ENCODE measurements around the gene FER.
"Not testable (repeated sequence)": the region's sequence is repeated elsewhere in the genome, so short reads cannot be mapped to it uniquely, and the experiment has no call there.

The FER gene

DNA sequence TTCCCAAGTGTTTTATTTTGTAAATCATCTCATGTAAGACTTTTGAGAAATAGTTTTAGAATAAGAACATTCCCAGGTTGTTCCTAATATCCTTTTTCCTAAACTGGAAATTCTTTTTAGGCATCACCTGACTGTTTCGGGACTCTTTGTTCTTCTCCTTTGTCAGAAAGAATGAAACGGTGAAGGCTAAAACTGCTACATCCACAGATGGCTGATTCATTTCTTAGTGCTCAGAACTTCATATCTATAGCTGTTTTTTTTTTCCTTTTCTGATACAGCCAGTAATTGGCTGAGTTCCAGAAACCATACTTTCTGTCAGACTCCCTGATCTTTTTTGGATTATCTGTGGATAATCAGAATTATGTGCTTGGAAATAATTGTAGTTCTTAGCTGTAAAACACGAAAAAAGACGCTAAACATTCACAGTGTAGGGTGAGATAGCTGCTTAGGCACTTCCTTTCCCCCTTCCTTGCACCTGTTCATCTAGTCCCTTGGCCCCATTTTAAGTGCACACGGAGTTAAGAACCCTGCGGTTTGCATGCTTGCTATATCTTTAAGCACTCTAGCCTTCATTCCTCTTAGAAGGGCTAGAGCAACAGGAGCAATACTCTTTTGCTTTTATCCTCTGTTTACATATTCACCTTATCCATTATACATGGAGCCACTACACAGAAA is 378.2 kb downstream of the FER start:
- no peak for DNase-seq (ENCODE audit: low read depth)

DNA sequence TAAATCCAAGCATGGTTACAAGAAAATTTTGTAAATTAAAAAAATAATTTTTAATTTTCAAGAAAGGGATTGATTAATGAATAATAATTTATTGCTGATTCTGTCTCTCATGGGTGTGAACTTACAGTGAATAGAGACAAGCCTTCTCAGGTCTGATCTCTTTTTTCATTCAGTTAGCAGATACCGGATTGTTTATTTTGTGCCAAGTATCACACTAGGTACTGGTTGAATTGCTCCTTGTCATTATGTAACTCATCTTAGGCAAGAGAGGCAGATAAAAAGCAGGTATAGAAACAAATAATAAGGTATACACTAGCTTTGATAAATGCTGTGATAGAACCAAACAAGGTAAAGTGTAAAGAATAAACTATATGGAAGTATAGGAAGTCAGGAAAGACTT is 378.8 kb downstream of the FER start:
- DNase-seq (ENCODE audit: low read depth), result no peak

DNA sequence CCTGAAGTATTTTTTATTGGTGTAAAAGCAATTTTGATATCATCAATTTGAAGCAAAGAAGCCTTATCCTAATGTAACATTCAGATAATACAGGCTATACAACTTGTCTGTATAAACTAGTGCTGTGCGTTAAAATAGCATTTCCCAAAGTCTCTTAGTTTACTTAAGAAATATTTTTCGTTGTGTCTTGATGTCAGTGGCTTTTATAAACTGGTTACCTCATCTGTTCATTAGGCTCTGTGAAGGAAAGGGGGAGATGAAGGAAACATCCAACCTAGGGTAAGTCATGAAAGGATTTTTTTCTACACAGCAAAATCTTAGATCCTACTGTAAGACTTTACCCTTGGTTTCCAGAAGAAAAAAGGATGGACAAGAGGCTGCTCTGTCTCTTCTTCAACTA is 389.2 kb downstream of the FER start:
- DNase-seq (ENCODE audit: low read depth), result no peak

DNA sequence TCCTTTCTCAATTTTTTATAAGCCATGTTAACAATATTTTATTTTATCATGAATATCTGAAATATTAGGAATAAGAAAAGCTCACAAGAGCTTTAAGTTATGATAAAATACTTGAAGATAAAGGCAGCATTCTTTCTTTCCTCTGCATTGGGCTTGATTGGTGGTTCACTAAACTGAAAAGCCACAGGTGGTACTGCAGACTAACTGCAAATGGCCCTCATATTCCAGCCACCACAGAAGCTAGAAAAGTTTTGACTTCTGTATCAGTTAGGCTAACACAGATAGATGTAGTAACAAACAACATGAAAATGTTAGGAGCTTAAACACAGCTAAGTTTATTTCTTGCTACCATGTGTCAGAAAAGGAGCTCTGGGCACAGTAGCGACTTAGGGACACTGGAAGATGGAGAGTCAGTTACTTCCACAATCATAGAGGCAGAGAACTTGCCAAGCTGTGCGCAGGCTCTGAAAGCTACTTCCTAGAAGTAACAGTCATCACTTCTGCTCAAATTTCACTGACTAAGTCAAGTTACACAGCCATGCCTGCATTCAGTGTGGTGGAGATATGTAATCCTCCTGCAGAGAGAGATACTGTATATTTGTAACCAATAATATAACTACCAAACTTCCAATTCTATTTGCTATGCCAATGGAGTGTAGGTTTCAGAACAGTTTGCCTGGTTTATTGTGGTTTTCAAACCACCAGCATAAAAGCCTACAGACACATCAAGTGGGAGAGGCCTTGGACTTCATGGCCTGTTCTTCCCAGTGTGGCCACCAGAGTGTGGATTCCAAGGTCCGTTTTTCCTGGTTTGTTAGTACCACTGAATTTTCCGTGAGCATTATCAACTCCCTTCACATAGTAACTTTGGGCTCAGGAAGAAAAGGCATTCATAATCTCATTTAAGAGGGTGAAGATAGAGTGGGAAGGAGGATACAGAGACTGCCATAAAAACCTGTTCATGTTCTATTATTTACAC is 393.8 kb downstream of the FER start:
- no peak for DNase-seq (ENCODE audit: low read depth)

DNA sequence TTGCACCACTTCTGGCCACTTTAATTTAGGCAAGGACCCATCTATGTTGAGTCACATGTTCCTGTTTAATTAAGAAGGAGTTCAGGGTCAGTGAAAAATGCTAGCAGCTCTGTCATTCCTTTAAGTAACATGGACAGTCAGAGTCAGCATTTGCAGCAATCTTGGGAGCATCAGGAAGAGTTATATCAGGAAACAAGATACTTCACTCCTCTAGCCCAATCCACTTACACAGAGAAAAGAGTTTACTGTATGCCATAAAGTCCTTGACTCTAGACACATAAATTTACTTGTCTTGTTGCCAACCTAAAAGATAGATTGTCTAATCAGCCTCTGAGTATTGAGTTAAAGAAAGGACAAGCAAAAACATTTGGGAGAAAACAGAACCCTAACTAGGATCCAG is 395.3 kb downstream of the FER start:
- DNase-seq (ENCODE audit: low read depth), result no peak

DNA sequence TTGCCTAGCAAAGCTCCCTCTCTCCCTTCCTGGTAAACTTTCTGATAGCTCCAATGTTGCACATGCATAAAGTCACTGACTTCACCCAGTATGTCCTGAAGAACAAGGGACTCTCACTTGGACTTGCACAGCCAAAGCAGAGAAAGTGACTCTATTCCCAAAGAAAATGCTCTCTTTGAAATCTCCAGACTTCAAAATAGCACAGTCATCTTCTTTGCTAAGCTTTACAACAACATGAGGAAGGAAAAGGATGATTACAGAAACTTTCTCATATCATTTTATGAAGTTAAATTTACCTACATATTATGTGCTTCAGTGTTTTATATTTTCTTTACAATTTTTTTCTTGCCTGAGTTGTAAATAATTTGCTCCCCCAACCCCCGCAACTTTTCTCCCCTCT is 397.4 kb downstream of the FER start:
- no peak for DNase-seq (ENCODE audit: low read depth)

DNA sequence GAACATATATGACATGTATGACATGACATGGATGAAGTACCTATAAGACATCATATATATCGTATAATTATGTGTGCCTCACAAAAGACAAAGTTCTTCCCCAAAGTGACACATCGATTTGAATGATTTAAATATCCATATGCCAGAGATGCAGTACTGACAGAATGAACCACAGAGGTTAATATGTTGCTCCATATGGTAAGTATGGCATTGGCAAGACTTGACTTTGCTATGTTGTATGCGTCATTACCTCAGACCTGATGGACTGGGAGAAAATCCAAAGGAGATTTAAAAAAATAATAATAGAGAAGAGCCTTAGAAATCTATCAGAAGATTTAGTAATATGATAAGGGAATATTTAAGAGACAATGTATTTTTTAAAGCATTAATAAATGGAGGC is 398.9 kb downstream of the FER start:
- no peak for DNase-seq (ENCODE audit: low read depth)

DNA sequence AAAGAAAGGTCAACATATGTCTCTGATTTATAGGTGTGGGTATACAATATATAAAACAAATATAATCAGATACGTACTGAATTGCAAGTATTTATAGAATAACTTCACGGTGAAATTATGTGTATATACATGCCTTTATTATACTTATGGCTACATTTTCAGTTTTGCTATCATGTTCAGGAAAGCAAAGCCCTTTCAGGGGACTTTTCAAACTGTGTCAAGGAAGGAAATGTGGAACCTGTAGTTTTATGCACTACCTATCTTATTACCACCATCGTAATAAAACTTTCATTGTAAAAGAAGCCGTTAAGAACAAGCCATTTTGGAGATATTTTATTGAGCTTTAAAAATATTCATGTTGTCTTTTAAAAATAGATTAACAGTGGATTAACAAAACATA is 404.9 kb downstream of the FER start:
- DNase-seq (ENCODE audit: low read depth), result no peak

DNA sequence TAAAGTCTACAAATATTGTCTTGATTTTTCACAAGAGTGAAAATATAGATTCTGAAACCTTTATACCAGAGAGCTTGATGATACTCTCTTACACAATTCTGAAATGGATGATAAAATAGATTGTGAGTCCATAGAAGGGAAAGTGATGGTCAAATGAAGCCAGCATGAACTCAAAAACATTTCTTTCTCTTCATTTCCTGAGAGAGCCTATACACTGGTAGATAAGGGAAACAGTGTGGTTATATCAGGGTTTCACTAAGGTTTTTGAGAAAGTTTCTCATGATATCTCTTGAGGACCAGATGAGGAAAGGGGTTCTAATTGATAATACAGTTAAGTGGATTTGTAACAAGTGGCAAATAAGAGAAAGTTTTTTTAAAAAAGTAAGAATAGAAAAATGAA is 407.9 kb downstream of the FER start:
- DNase-seq (ENCODE audit: low read depth), result no peak

DNA sequence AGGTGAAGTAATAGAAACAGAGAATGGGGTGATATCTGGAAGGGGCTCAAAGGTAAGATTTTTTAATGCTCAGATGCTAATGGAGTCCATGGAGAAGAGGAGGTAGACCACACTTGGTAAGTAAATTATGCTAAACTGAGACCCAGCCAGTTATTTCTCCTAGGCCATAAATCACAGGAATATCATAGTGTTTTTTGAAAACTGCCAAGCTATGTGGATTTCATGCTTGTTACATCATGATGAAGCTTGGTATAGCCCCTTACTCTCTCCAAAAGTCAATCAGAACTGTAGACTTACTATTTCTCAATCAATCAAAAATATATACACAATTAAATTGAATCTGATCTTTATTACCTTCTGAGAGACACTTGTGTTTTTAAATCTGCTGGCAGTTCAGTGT is 409.2 kb downstream of the FER start:
- DNase-seq (ENCODE audit: low read depth), result no peak

DNA sequence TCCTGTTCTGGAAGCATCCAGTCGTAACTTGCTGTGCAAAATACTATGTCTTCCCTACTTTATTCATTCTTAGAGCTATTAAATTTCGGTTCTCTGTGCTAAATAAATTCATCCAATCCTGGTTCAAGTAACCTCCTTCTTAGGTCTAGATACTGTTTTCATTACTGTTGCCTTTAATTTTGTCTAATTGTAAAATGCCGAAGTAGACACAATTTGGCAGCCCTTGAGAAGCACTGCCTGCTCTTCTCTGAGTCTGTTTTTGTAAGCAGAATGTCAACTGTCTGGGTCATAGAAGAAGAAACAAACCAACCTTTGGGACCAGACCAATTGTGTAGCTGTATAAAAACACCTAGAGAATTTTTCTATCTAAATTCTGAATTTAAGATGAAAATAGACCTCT is 412.8 kb downstream of the FER start:
- DNase-seq (ENCODE audit: low read depth), result no peak

DNA sequence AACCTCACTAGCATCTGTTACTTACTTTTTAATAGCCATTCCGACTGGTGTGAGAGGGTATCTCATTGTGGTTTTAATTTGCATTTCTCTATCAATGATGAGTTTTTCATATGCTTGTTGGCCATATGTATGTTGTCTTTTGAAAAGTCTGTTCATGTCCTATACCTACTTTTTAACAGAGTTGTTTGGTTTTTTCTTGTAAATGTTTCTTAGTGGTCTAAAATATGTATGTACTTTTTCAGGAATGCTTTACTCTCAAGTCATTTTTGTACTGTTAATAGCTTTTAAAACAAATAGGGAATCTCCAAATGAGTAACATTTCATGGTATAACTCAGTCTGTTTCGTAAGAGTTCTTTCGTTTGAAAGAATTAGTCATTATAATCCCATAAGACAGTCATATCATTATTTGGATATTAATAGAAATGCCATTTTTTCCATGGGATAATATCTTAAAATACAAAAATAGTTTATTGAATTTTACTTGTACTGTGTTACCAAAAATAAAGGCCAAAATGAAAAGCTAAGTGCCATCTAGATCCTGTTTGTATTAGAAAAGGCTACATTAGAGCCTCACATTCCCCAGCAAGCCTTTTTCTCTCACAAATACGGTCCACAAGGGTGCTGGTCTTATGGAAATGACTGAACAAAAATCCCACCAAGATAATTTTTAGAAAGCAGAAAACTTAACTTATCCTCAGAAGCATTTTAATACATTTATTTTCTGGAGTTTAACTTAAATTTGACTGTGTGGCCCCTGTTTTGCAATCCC is 414.4 kb downstream of the FER start:
- DNase-seq (ENCODE audit: low read depth), result no peak

DNA sequence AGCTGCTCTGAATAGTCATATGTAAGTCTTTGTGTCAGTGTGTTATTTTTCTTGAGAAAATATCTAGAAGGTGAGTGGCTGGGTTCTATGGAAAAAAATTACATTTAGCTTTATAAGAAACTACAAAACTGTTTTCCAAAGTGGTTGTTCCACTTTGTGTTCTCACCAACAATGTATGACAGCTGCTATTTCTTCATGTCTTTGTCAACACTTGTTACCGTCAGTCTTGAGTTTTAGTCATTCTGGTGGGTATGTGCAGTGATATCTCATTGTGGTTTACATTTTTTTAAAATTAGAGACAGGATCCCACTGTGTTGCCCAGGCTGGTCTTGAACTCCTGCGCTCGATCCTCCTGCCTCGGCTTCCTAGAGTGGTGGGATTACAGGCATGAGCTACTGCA is 415.6 kb downstream of the FER start:
- no peak for DNase-seq (ENCODE audit: low read depth)

DNA sequence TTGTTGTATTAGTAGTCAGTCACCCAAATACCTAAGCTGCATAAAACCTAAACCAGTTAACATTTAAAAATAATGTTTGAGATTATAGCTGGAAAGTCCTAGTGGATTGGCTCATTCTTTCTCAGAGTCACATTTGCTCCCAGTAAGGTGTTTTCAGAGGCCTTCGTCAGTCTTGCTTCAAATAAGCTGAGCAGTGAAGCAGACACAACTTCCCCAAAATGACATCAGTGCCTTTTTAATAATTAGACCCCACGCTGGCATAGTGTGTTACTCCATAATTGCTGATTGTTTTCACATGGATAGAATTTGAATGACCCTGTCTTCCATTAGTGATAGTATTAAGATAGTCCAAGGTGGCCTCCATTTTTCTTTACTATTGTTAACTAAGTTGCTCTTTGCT is 416.3 kb downstream of the FER start:
- DNase-seq (ENCODE audit: low read depth), result no peak

DNA sequence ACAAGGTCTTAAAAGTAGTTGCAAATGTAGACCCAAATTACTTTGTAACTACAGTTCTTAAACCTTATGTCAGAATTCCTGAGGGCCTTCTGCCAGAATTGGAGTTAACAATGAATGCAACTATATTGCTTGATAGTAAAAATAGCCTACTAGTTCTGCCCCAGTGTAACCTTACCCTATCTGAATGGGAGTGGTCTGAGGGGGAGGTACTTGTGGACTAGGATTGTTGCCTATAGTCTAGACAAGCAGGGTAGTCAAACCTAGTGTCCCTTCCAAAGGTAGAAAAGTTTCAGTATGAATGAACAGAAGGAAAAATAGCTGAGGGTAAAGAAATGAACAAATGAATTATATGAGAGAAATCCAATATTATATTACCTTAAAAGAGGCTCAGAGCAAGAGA is 419.9 kb downstream of the FER start:
- no peak for DNase-seq (ENCODE audit: low read depth)

DNA sequence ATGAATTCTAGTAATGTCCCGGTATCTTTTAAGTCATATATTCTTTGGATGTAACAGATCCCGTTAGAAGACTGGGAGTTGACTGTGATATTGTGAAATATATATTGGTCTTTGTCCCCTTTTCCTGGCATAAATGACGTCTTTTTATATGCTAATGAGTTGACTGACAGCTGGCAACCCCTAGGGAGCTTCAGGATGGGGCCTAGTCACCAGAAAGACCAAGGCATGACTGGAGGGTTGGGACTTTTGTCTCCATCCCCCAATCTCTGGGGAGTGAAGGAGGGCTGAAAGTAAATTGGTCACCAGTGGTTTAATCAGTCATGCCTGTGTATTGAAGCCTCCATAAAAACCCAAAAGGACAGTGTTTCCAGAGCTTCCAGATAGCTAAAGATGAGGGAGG is 420.5 kb downstream of the FER start:
- DNase-seq (ENCODE audit: low read depth), result no peak

DNA sequence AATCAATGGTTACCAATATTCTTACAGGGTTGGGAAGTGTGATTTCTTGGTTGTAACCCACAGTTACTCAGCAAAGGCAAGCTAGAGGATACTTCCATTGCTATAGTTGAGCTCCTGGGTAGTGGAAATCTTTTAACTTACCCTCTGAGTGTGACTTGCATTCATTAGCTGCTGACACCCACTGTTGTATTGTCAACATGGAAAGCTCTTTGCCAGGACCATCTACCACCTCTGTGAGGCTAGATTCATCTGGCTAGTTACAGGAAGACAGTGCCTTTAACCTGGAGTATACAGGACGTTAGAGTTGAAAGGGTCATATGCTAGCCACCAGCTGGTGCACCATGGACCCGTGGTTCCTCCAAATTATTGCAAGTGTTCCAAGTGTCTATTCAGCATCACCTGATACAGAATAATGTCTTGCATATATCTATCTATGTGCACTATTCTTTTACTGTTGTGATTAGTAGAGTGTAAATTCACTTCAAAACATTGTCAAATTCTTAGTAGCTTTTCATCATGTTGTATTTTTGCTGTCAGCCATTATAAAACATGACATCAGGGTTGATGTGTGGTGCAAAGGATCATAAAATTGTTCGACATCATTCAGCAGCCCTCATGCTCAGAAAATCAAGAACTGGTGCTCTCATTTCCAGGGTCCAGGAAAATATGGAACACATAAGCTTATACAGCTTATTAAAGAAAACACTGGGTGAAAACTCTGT is 423.1 kb downstream of the FER start:
- DNase-seq (ENCODE audit: low read depth), result no peak

DNA sequence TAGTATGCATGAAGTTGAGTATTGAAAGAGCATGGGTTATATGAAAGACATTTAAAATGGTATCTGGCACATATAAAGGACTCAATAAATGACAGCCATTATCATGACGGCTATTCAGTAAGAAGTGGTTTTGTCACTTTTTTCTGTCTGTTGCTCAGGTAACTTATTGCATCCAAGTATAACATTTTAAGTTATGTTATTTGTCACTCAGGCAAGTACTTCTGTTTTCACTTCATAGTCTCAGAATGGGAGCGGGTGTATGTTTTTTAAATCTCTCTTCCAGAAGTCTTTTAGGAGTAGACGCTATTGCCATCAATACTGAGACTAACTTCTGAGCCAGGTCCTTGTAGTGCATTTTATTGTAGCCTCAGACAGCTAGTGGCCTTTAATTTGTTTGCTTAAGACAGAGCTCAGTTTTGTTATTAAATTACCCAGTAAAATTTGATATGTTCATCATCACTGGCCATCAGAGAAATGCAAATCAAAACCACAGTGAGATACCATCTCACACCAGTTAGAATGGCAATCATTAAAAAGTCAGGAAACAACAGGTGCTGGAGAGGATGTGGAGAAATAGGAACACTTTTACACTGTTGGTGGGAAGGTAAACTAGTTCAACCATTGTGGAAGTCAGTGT is 423.9 kb downstream of the FER start:
- DNase-seq (ENCODE audit: low read depth), result not testable (repeated sequence)

DNA sequence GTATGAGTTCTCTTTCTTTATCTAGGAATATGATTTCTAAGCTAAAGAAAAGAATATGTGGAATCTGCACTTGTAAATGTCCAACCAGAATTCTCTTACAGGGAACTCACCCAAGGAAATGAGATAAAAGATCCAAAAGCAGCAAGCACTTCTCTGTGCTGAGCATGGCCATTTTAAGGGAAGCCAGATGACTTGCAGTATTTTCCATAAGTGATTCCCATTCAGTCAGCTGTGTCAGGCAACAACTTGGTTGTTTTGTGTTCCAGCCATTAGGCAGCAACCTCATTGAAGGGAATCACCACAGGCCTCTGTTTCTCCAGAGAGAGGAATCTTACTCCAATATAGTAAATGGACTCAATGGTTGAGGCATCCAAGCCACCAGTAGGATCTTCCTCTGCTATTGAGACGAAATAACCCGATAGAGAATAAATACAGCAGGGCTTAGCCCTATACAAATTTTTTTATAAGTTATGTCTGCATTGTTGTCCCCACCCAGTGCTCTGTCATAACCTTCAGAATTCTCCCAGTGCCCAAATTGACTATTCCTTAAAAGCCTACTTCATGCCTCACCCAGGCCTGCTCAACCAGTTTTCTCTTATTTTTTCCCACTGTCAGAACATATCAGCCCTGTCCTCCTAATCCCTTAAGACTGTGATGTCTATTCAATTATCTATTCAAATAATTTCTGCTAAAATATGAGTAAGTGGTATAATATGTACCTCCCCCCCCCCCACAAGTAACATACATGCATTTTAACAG is 425.5 kb downstream of the FER start:
- no peak for DNase-seq (ENCODE audit: low read depth)

DNA sequence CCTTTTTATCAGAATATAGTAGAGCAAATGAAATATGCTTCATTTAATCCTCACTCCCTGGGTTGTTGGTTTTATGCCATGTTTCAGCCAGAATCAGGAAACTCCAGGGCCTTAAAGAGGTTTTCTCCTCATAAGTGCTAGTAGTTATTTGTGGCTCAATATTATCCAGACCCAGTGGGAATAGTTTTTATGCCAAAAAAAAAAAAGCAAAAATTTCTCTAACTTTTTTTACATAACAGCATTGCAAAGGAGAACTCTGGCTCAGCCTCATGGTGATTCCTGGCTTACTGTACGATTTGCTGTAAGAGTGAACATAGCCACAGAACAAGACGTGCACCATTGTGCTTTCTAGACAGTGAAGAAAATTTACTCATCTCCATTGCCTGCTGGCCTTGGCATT is 429.5 kb downstream of the FER start:
- no peak for DNase-seq (ENCODE audit: low read depth)

DNA sequence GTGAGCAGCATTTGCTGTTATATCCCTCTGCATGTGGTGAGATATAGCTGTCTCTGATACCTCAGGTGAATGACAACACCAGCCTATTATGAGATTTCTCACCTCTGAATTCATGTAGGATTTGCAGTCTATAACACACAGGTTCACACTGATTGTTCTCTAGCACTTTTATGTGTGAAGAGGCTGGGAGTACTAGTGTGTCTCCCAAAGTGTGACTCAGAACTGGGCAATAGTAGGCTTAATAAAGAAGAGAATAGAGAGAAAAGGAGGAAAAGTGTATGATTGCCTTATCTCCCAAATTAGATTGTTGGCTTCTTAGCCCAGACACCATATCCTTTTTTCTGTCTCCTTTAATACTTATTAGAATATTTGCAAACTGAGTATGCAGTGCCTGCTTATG is 430.1 kb downstream of the FER start:
- DNase-seq (ENCODE audit: low read depth), result no peak

Data from stimulated activated CD8-positive, alpha-beta memory T cell treated with anti-CD3 and anti-CD28 coated beads, Interleukin-15, amount 100 ng/mL, for 24 hours (primary cell).